ENCODE data around the gene ZNF436.
"Not testable (repeated sequence)": the region's sequence is repeated elsewhere in the genome, so short reads cannot be mapped to it uniquely, and the experiment has no call there.

The ZNF436 gene

DNA sequence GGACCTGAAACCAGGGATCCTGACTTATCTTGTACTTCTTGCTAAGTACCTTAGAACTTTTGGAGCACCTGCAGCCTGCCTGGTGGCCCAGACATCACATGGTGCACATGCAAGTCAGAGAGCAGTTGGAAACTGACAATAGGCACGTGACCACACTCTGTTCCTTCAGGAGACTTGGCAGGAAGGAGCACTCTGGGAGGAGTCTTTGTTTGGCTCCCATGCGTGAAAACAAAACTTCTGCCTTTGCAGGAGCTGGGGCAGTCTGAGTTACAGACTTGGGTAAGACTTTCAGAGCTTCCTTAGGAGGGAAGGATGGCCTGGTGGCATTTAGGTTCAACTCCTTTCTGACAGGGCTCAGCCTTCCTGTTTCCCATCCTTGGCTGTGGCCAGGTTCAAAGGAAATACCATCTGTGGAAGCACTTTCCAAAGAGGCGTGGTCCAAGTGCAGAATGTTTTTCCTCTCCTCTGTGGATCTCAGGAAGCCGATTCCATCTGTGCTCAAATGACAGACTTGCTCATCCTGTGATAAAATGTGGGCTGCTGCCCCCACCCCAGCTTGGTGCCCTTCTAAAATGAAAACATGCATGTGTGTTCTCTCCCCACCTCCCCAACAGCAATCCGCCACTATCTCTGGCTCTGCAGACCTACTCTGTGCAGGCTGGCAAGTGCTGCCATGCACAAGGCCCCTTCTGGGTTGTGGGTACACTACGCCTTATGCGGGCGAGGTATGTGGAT, 14.1 kb upstream of the ZNF436 start:
- peak overlapping the region in 2 of 3 experiments; percentile 22 to 64 for H3K27ac Mint-ChIP-seq
- H3K36me3 Mint-ChIP-seq (ENCODE audit: low read depth) = peaks cover 29% of the 10 kb centered on the region
- no peak overlapping the region for H3K4me3 Mint-ChIP-seq
- no peaks in the 10 kb centered on the region for H3K9me3 Mint-ChIP-seq
- TF ChIP-seq, protein P1, sequence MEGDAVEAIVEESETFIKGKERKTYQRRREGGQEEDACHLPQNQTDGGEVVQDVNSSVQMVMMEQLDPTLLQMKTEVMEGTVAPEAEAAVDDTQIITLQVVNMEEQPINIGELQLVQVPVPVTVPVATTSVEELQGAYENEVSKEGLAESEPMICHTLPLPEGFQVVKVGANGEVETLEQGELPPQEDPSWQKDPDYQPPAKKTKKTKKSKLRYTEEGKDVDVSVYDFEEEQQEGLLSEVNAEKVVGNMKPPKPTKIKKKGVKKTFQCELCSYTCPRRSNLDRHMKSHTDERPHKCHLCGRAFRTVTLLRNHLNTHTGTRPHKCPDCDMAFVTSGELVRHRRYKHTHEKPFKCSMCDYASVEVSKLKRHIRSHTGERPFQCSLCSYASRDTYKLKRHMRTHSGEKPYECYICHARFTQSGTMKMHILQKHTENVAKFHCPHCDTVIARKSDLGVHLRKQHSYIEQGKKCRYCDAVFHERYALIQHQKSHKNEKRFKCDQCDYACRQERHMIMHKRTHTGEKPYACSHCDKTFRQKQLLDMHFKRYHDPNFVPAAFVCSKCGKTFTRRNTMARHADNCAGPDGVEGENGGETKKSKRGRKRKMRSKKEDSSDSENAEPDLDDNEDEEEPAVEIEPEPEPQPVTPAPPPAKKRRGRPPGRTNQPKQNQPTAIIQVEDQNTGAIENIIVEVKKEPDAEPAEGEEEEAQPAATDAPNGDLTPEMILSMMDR (IDR thresholded peaks at IDR 0.05; ENCODE audit: unreplicated experiment in 3 of 3) = no peak
- H3K4me1 Mint-ChIP-seq = peaks cover 31% of the 10 kb centered on the region
- H3K27me3 Mint-ChIP-seq (ENCODE audit: low read depth) = no peaks in the 10 kb centered on the region

DNA sequence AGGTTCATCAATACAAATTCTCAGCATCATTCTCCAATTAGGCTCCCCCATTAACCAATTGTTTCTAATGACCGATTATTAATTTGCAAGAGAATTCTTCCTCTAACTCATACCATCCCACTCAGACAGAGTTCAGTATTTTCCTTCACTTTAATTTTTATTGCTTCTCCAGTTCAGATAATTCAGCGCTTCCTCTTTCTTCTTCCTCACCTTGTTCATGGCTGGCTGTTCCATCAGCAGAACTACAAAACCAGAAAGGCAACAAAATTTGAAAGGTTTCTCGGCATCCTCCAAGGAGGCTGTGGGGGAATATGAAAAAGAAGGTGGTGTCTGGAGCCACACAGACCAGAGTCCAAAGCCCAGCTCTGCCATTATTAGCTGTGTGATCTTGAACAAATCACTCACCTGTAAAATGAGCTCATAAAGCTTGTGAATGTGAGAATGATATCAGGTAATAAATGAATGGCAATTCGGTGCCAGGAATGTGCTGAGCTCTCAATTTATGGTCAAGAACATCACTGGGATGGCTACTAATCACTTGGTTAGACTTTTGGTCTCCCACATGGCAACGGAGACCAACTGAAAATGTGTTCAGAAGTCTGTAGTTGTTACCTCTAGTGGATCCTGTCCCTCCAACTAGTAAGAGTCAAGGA, 11.7 kb upstream of the ZNF436 start:
- Mint-ChIP-seq H3K4me3 (no peak overlapping the region), H3K4me1 (peaks cover 40% of the 10 kb centered on the region), H3K9me3 (no peaks in the 10 kb centered on the region), H3K27me3 (ENCODE audit: low read depth) (no peaks in the 10 kb centered on the region), H3K27ac (peak overlapping the region; percentile 5 to 54 (median 42)), H3K36me3 (ENCODE audit: low read depth) (peaks cover 26% of the 10 kb centered on the region)
- TF ChIP-seq, protein P1 (IDR thresholded peaks at IDR 0.05; ENCODE audit: unreplicated experiment in 3 of 3) = no peak

DNA sequence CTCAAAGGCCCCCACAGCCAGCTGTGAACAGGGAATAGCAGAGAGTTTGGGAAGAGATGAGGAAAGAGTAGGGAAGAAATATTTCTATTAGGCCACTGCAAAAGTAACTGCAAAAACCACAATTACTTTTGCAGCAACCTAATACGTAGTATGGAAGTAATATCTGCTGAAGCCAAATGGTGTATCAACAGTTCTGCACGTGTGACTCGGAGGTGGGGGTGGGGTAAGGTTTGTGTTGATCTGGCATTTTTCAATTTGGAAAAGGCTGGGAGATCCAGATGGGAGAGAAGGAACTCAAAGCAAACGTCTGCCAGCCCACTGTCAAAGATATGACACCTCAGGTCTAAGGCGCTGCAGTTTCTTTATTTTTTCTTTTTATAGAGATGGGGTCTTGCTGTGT, 11.1 kb upstream of the ZNF436 start:
- Mint-ChIP-seq H3K4me3 (no peak overlapping the region), H3K27me3 (ENCODE audit: low read depth) (no peaks in the 10 kb centered on the region), H3K9me3 (no peaks in the 10 kb centered on the region), H3K36me3 (ENCODE audit: low read depth) (peaks cover 26% of the 10 kb centered on the region), H3K4me1 (peaks cover 40% of the 10 kb centered on the region), H3K27ac (peak overlapping the region; percentile 5 to 54 (median 48))
- TF ChIP-seq, protein P1 (IDR thresholded peaks at IDR 0.05; ENCODE audit: unreplicated experiment in 3 of 3) = no peak

DNA sequence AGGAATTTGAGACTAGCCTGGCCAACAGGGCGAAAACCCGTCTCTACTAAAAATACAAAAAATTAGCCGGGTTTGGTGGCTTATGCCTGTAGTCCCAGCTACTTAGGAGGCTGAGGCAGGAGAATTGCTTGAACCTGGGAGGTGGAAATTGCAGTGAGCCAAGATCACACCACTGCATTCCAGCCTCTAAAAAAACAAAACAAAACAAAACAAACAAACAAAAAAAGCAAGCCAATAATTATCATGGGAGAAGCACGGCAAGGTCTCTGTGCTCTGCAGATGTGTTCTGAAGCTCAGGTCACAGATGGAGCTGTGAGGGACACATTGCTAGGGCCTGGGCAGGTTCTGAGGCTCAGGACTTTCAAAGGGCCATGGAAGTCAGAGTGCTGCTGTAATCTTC, 10.6 kb upstream of the ZNF436 start:
- H3K4me3 Mint-ChIP-seq; H3K27me3 Mint-ChIP-seq (ENCODE audit: low read depth); H3K9me3 Mint-ChIP-seq: not testable (repeated sequence)
- peaks cover 40% of the 10 kb centered on the region for H3K4me1 Mint-ChIP-seq
- H3K36me3 Mint-ChIP-seq (ENCODE audit: low read depth) = peaks cover 26% of the 10 kb centered on the region
- peak overlapping the region in 1 of 3 experiments; percentile 54 for H3K27ac Mint-ChIP-seq

DNA sequence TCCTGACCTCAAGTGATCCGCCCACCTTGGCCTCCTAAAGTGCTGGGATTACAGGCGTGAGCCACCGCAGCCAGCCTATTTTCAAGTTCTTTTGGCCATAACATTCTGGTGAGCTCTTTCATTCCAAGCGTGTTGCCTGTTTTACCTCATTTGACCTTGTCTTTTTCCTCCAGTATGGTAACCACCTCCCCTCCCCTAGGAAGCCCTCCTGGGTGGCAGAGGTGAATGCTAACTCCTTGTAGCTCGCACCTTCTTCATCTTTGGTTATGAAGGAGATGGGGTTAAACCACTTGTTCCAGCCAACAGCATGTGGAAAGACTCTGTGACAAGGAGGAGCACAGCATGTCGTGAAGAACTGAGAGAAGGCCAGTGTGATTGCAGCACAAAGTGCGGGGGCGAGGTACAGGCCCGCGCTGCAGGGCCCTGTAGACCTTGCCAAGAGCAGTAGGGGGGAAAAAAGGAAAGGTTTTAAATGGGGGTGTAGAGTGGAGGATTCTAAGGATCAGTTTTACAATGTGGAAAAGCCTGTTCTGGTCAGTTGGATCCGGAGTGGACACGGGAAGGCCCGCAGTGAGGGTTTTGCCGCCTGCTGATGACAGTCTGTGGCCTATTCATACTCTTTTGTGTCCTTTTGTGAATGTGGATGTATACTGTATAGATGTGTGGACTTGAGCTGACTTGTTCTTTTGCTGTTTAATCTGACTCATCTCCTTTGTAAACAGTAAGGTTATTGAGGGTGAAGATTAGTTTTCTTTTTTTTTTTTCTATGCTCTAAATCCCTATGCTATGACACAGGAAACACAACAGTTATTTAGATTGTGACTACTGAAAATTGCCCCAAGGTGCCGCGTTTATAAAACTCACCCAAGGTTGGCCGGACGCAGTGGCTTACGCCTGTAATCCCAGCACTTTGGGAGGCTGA, 7.5 kb upstream of the ZNF436 start:
- Mint-ChIP-seq H3K27ac (peak overlapping the region; percentile 74 to 94 (median 81)), H3K9me3 (no peaks in the 10 kb centered on the region), H3K4me1 (peaks cover 41% of the 10 kb centered on the region), H3K4me3 (no peak overlapping the region), H3K36me3 (ENCODE audit: low read depth) (peaks cover 17% of the 10 kb centered on the region), H3K27me3 (ENCODE audit: low read depth) (no peaks in the 10 kb centered on the region)
- TF ChIP-seq, protein P1 (IDR thresholded peaks at IDR 0.05; ENCODE audit: unreplicated experiment in 3 of 3) = no peak

DNA sequence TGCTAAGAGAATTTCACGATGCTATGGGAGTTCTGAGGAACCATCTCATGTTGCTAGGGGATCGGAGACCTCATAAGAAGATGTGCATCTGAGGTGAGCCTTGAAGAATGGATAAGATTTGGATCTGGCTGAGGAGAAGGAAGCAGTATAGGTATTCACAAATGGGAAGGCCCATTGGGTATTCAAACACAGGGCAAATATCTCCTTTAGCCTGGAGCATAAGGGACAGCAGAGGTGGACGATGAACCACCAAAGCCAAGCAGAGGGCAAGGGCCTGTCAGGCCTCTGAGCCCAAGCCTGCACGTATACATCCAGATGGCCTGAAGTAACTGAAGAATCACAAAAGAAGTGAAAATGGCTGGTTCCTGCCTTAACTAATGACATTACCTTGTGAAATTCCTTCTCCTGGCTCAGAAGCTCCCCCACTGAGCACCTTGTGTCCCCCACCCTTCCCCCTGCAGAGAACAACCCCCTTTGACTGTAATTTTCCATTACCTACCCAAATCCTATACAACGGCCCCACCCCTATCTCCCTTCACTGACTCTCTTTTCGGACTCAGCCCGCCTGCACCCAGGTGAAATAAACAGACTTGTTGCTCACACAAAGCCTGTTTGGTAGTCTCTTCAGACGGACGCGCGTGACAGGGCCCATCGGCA, 4.6 kb upstream of the ZNF436 start:
- Mint-ChIP-seq H3K27ac (peak overlapping the region; percentile 30 to 99 (median 71)), H3K4me1 (peaks cover 55% of the 10 kb centered on the region)
- not testable (repeated sequence) for H3K27me3 Mint-ChIP-seq (ENCODE audit: low read depth); H3K36me3 Mint-ChIP-seq (ENCODE audit: low read depth); H3K9me3 Mint-ChIP-seq; H3K4me3 Mint-ChIP-seq
